ENCODE data around the gene SHB.

GRCh38 chr9:38067859-38068681 is 957 bp downstream of the SHB start:
- TF ChIP-seq CTCF (conservative IDR thresholded peaks at IDR 0.05; ENCODE audit: low read depth, low read length) (no peak), EZH2 (IDR thresholded peaks at IDR 0.05; ENCODE audit: borderline replicate concordance, low read depth, low read length, poor library complexity, severe bottlenecking) (no peak)

Measured in A673 (cell line).